Measurements from ENCODE around the gene PREX1.

Gene PREX1

DNA sequence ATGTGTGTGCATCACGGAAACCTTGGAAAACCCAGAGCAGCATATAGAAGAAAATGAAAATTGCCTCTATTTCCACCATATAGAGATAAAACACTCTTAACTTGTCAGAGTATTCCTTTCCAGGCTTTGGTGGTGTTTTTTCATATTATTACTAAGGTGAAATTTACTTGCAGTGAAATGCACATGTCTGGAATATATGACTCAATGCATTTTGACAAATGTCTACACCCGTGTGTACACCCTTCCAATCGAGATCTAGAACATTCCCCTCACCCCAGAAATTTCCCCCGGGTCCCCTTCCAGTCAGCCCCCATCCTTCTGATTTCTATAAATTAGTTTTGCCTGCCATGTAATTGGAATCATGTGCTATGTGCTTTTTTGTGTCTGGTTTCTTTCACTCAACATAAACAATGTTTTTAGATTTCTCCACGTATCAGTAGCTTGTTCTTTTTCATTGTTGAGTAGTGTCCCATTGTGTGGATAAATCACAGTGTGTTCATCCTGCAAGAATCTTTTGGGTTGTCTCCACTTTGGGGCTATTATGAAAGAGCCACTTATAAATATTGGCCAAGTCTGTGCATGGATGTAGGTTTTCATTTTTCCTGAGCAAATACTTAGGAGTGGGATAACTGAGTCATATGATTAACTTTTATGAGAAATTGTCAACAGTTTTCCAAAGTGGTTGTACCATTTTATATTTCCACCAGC is 19.9 kb upstream of the PREX1 start:
- Histone ChIP-seq H2BK12ac (ENCODE audit: low read length) (no peak overlapping the region), H2BK15ac (ENCODE audit: low read length) (no peak overlapping the region), H3K4me1 (ENCODE audit: control insufficient read depth in 2 of 2, insufficient read depth in 1 of 2, low read depth in 1 of 2, low read length in 2 of 2) (peaks cover 7 to 10% of the 10 kb centered on the region in 2 donors), H3K23ac (ENCODE audit: low read depth, low read length, poor library complexity) (no peak overlapping the region), H3K18ac (ENCODE audit: low read length) (no peak overlapping the region), H3K4ac (ENCODE audit: low read length) (no peak overlapping the region), H3K27ac (replicated peaks; ENCODE audit: low read length) (no peak overlapping the region), H3K4me3 (ENCODE audit: low read length in 2 of 2) (no peak overlapping the region), H3K14ac (ENCODE audit: low read length) (no peak overlapping the region), H4K8ac (ENCODE audit: low read depth, low read length) (no peak overlapping the region), H3K4me2 (ENCODE audit: insufficient read depth, low read length, poor library complexity, severe bottlenecking) (no peak overlapping the region), H3K36me3 (replicated peaks in 1 of 2; ENCODE audit: control insufficient read depth in 2 of 2, insufficient read depth in 2 of 2, low read length in 2 of 2) (no peaks in the 10 kb centered on the region), H2BK120ac (ENCODE audit: low read depth, low read length) (no peak overlapping the region), H3K9me3 (replicated peaks in 1 of 2; ENCODE audit: control insufficient read depth in 2 of 2, insufficient read depth in 1 of 2, low read depth in 1 of 2, low read length in 2 of 2) (no peaks in the 10 kb centered on the region), H3K9ac (ENCODE audit: low read depth, low read length, poor library complexity) (no peak overlapping the region), H3K79me1 (ENCODE audit: low read depth, low read length) (no peaks in the 10 kb centered on the region), H3K27me3 (ENCODE audit: control insufficient read depth in 3 of 3, insufficient read depth in 3 of 3, low read depth in 1 of 3, low read length in 3 of 3) (no peaks in the 10 kb centered on the region), H2BK5ac (ENCODE audit: low read length) (no peak overlapping the region), H2AK5ac (ENCODE audit: low read depth, low read length) (no peak overlapping the region), H2AFZ (ENCODE audit: low read length) (no peak overlapping the region), H4K91ac (ENCODE audit: low read depth, low read length, poor library complexity) (no peak overlapping the region)
- WGBS, 2 donors (ENCODE audit: extremely low coverage in 2 of 2, insufficient read length in 2 of 2, insufficient replicate concordance in 1 of 2), result no CpG with 5 or more reads among the region's 5 CpGs
- DNase-seq (ENCODE audit: low spot score), result no peak

GRCh38 chr20:48846516-48847492 is 19.0 kb upstream of the PREX1 start:
- Histone ChIP-seq H3K9me3 (replicated peaks in 1 of 2; ENCODE audit: control insufficient read depth in 2 of 2, insufficient read depth in 1 of 2, low read depth in 1 of 2, low read length in 2 of 2) (no peaks in the 10 kb centered on the region), H2BK15ac (ENCODE audit: low read length) (peak overlapping the region; percentile 71), H3K23ac (ENCODE audit: low read depth, low read length, poor library complexity) (no peak overlapping the region), H3K36me3 (replicated peaks in 1 of 2; ENCODE audit: control insufficient read depth in 2 of 2, insufficient read depth in 2 of 2, low read length in 2 of 2) (no peaks in the 10 kb centered on the region), H3K18ac (ENCODE audit: low read length) (peak overlapping the region; percentile 80), H3K4ac (ENCODE audit: low read length) (no peak overlapping the region), H3K4me3 (ENCODE audit: low read length in 2 of 2) (peak overlapping the region in 1 of 2 donors; percentile 35), H2BK120ac (ENCODE audit: low read depth, low read length) (no peak overlapping the region), H4K8ac (ENCODE audit: low read depth, low read length) (no peak overlapping the region), H3K9ac (ENCODE audit: low read depth, low read length, poor library complexity) (no peak overlapping the region), H3K79me1 (ENCODE audit: low read depth, low read length) (no peaks in the 10 kb centered on the region), H2BK12ac (ENCODE audit: low read length) (no peak overlapping the region), H3K14ac (ENCODE audit: low read length) (no peak overlapping the region), H4K91ac (ENCODE audit: low read depth, low read length, poor library complexity) (no peak overlapping the region), H2AFZ (ENCODE audit: low read length) (peak overlapping the region; percentile 97), H2BK5ac (ENCODE audit: low read length) (no peak overlapping the region), H2AK5ac (ENCODE audit: low read depth, low read length) (no peak overlapping the region), H3K4me2 (ENCODE audit: insufficient read depth, low read length, poor library complexity, severe bottlenecking) (no peak overlapping the region), H3K4me1 (ENCODE audit: control insufficient read depth in 2 of 2, insufficient read depth in 1 of 2, low read depth in 1 of 2, low read length in 2 of 2) (peaks cover 7 to 10% of the 10 kb centered on the region in 2 donors), H3K27me3 (ENCODE audit: control insufficient read depth in 3 of 3, insufficient read depth in 3 of 3, low read depth in 1 of 3, low read length in 3 of 3) (no peaks in the 10 kb centered on the region), H3K27ac (replicated peaks; ENCODE audit: low read length) (no peak overlapping the region)
- WGBS, 2 donors (ENCODE audit: extremely low coverage in 2 of 2, insufficient read length in 2 of 2, insufficient replicate concordance in 1 of 2), result no CpG with 5 or more reads among the region's 12 CpGs
- no peak for DNase-seq (ENCODE audit: low spot score)

DNA sequence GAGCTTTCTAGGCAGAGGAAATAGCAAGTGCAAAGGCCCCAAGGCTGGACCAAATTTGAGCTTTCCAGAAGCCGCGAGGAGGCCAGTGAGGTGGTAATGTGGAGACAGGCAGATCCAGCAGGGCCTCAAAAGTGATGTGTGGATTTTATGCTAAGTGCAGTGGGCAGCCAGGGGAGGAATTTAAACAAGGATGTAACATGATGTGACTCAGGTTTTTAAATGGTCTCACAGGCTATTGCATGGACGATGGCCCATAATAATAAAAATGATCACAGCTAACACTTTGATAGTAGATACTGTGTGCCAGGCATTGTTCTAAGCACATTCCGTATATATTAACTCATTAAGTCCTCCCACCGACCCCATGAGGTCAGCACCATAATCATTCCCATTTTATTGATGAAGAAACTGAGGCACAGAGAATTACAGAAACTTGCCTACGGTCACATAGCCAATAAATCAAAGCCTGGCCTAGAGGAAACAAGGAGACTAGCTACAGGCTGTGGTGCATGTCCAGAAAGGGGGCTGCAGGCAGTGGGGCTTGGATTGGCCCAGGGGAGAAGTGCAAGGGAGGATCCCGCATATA is 18.0 kb upstream of the PREX1 start:
- Histone ChIP-seq H3K4me1 (ENCODE audit: control insufficient read depth in 2 of 2, insufficient read depth in 1 of 2, low read depth in 1 of 2, low read length in 2 of 2) (peaks cover 7 to 10% of the 10 kb centered on the region in 2 donors), H2BK120ac (ENCODE audit: low read depth, low read length) (no peak overlapping the region), H2BK15ac (ENCODE audit: low read length) (no peak overlapping the region), H3K79me1 (ENCODE audit: low read depth, low read length) (no peaks in the 10 kb centered on the region), H3K4me2 (ENCODE audit: insufficient read depth, low read length, poor library complexity, severe bottlenecking) (no peak overlapping the region), H4K8ac (ENCODE audit: low read depth, low read length) (no peak overlapping the region), H2BK12ac (ENCODE audit: low read length) (no peak overlapping the region), H4K91ac (ENCODE audit: low read depth, low read length, poor library complexity) (no peak overlapping the region), H3K27me3 (ENCODE audit: control insufficient read depth in 3 of 3, insufficient read depth in 3 of 3, low read depth in 1 of 3, low read length in 3 of 3) (no peaks in the 10 kb centered on the region), H3K14ac (ENCODE audit: low read length) (no peak overlapping the region), H3K4ac (ENCODE audit: low read length) (no peak overlapping the region), H3K23ac (ENCODE audit: low read depth, low read length, poor library complexity) (no peak overlapping the region), H3K9me3 (replicated peaks in 1 of 2; ENCODE audit: control insufficient read depth in 2 of 2, insufficient read depth in 1 of 2, low read depth in 1 of 2, low read length in 2 of 2) (no peaks in the 10 kb centered on the region), H2AK5ac (ENCODE audit: low read depth, low read length) (no peak overlapping the region), H2BK5ac (ENCODE audit: low read length) (no peak overlapping the region), H3K18ac (ENCODE audit: low read length) (no peak overlapping the region), H3K36me3 (replicated peaks in 1 of 2; ENCODE audit: control insufficient read depth in 2 of 2, insufficient read depth in 2 of 2, low read length in 2 of 2) (no peaks in the 10 kb centered on the region), H3K4me3 (ENCODE audit: low read length in 2 of 2) (no peak overlapping the region), H2AFZ (ENCODE audit: low read length) (peak overlapping the region; percentile 97), H3K9ac (ENCODE audit: low read depth, low read length, poor library complexity) (no peak overlapping the region), H3K27ac (replicated peaks; ENCODE audit: low read length) (no peak overlapping the region)
- WGBS, 2 donors (ENCODE audit: extremely low coverage in 2 of 2, insufficient read length in 2 of 2, insufficient replicate concordance in 1 of 2), result no CpG with 5 or more reads among the region's 7 CpGs
- DNase-seq (ENCODE audit: low spot score), result no peak

DNA sequence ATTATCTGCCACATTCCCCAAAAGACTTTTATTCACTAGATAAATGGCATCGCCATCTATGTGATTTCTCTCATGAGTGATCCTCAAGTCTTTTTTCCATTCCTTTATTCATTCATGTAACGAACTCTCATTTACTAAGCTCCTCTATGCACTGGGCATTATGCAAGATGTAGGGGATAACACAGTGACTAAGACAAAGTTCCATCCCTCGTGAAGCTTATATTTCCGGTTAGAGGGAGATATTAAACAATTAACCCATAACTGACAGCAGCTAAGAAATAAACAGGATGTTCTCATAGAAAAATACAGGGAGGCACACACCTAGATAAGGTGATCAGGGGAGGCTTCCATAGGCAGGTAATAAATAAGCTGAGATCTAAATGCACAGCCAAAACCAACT is 17.2 kb upstream of the PREX1 start:
- H3K14ac ChIP-seq (ENCODE audit: low read length), result no peak overlapping the region
- no peak overlapping the region for H3K4ac ChIP-seq (ENCODE audit: low read length)
- H3K23ac ChIP-seq (ENCODE audit: low read depth, low read length, poor library complexity), result no peak overlapping the region
- no peak overlapping the region for H2BK120ac ChIP-seq (ENCODE audit: low read depth, low read length)
- no peak overlapping the region for H4K91ac ChIP-seq (ENCODE audit: low read depth, low read length, poor library complexity)
- no peak overlapping the region for H2BK15ac ChIP-seq (ENCODE audit: low read length)
- H2AFZ ChIP-seq (ENCODE audit: low read length), result no peak overlapping the region
- H2BK5ac ChIP-seq (ENCODE audit: low read length), result no peak overlapping the region
- H2AK5ac ChIP-seq (ENCODE audit: low read depth, low read length), result no peak overlapping the region
- no peak overlapping the region for H3K4me3 ChIP-seq (ENCODE audit: low read length in 2 of 2)
- no peak overlapping the region for H3K18ac ChIP-seq (ENCODE audit: low read length)
- H3K9ac ChIP-seq (ENCODE audit: low read depth, low read length, poor library complexity), result no peak overlapping the region
- no peaks in the 10 kb centered on the region for H3K79me1 ChIP-seq (ENCODE audit: low read depth, low read length)
- no CpG with 5 or more reads among the region's 4 CpGs for WGBS, 2 donors (ENCODE audit: extremely low coverage in 2 of 2, insufficient read length in 2 of 2, insufficient replicate concordance in 1 of 2)
- no peaks in the 10 kb centered on the region for H3K27me3 ChIP-seq (ENCODE audit: control insufficient read depth in 3 of 3, insufficient read depth in 3 of 3, low read depth in 1 of 3, low read length in 3 of 3)
- H3K4me2 ChIP-seq (ENCODE audit: insufficient read depth, low read length, poor library complexity, severe bottlenecking), result no peak overlapping the region
- H3K9me3 ChIP-seq (replicated peaks in 1 of 2; ENCODE audit: control insufficient read depth in 2 of 2, insufficient read depth in 1 of 2, low read depth in 1 of 2, low read length in 2 of 2), result no peaks in the 10 kb centered on the region
- H3K36me3 ChIP-seq (replicated peaks in 1 of 2; ENCODE audit: control insufficient read depth in 2 of 2, insufficient read depth in 2 of 2, low read length in 2 of 2), result no peaks in the 10 kb centered on the region
- no peak overlapping the region for H4K8ac ChIP-seq (ENCODE audit: low read depth, low read length)
- H3K4me1 ChIP-seq (ENCODE audit: control insufficient read depth in 2 of 2, insufficient read depth in 1 of 2, low read depth in 1 of 2, low read length in 2 of 2), result peaks cover 7 to 10% of the 10 kb centered on the region in 2 donors
- DNase-seq (ENCODE audit: low spot score), result no peak
- H2BK12ac ChIP-seq (ENCODE audit: low read length), result no peak overlapping the region
- H3K27ac ChIP-seq (replicated peaks; ENCODE audit: low read length), result no peak overlapping the region
